SU-DHL-6 (cell line): Measurements from ENCODE around the gene SEZ6.

ENCODE experiments used
- EZH2phosphoT487 ChIP-seq: fragments of 200-600 bp; sonication (generic), shearing (Covaris generic); conservative IDR thresholded peaks from 2 replicates; pipeline ENCODE4 v1.6.1; 2018; ENCODE audit warnings: mild to moderate bottlenecking, antibody characterized with exemption, low read length, moderate library complexity, mixed read lengths
- TF ChIP-seq, protein P1 (sequence below): fragments of 200-600 bp; sonication (generic); IDR thresholded peaks from one replicate; pipeline ENCODE4 v1.5.1; 2017; ENCODE audit warnings: antibody characterized with exemption, mild to moderate bottlenecking, low read length, moderate library complexity; ENCODE audit not compliant: insufficient read depth, poor library complexity, severe bottlenecking

- TF ChIP-seq, protein P1, sequence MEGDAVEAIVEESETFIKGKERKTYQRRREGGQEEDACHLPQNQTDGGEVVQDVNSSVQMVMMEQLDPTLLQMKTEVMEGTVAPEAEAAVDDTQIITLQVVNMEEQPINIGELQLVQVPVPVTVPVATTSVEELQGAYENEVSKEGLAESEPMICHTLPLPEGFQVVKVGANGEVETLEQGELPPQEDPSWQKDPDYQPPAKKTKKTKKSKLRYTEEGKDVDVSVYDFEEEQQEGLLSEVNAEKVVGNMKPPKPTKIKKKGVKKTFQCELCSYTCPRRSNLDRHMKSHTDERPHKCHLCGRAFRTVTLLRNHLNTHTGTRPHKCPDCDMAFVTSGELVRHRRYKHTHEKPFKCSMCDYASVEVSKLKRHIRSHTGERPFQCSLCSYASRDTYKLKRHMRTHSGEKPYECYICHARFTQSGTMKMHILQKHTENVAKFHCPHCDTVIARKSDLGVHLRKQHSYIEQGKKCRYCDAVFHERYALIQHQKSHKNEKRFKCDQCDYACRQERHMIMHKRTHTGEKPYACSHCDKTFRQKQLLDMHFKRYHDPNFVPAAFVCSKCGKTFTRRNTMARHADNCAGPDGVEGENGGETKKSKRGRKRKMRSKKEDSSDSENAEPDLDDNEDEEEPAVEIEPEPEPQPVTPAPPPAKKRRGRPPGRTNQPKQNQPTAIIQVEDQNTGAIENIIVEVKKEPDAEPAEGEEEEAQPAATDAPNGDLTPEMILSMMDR: no peak
- TF ChIP-seq EZH2phosphoT487: no peak
Measured at GRCh38 chr17:28942925-28943324, 62.9 kb downstream of the SEZ6 start.
